GM21367 (cell line): Measurements from ENCODE around the gene DLX2.

Experiments
- ATAC-seq: cut with Tn5 transposase; IDR thresholded peaks from one replicate; pipeline ENCODE4 v1.9.1; 2021; ENCODE audit not compliant: unreplicated experiment

DLX2 gene

DNA sequence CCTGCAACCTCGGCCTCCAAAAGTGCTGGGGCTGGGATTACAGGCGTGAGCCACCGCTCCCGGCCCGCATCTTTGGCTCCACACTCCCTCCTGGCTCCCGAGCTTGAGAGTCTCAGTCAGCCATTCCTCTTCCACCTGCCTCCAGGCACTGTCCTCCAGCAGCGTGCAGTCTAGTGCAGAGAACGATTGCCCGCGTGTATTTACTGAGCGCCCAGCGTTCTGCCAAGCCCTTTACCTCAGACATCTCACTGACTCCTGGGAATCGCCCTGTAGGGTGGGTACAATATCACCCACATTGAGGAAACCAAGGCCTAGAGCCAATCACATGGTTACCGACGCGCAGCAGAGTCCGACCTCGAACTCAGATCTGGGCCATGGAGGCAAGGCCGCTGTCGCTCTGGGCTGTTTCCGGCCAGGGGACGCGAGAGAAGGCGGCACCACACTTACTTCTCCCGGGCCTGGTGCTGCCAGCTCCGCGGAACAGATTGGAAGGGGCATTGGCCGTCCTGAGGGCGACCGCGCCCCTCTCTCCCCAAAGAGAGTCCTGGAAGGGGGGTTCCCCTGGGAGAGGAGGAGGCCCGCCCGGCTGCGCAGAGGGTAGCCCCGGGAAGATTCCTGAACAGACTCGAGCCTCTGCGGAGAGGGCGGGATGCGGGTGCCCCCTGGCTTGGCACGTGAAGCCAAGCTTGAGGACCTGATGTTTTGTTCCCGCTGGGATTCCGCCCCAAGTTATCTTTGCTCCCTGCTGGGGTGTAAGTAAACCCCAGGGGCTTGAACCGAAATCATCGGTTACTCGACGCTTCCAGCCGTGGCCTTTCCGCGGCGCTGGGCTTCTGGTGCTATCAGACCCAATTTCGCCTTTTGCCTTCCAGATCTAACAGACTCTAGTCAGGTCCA, 5.2 kb upstream of the DLX2 start:
- ATAC-seq = no peak

- no peak for ATAC-seq
Measured at GRCh38 chr2:172106108-172106961, 3.6 kb upstream of the DLX2 start.

DNA sequence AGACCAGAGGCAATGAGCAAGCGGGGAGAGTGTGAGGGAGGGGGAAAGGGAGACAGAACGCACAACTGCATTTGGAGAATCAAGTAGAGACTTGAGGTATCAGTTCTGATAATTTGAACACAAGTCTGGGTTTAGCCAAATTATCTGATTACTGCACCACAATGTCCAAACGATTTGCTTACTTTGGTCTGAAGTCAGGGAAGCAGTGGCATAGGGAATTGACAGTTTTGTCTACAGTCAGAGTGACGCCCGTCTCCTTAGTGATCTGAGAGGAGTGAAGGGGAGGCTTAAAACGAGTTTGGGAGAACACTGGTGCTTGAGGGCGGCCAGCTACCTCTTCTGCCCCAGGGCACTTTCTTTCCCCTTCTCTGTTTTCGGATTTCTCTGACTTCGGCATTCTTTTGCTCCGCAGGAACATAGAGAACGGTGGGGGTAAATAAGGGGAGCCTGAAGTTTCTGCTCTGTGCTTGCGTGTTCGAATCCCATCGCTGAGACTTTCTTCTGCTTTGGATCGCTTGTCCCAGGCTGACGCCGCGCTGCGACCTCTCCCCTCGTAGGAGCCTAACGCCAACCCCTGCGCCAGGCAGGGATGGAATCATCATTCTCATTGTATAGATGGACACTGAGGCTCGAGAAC, 2.9 kb upstream of the DLX2 start:
- ATAC-seq = no peak

- no peak for ATAC-seq
Measured at GRCh38 chr2:172103471-172104272, 972 bp upstream of the DLX2 start.

- no peak for ATAC-seq
Measured at GRCh38 chr2:172101821-172102390, 794 bp downstream of the DLX2 start.

DNA sequence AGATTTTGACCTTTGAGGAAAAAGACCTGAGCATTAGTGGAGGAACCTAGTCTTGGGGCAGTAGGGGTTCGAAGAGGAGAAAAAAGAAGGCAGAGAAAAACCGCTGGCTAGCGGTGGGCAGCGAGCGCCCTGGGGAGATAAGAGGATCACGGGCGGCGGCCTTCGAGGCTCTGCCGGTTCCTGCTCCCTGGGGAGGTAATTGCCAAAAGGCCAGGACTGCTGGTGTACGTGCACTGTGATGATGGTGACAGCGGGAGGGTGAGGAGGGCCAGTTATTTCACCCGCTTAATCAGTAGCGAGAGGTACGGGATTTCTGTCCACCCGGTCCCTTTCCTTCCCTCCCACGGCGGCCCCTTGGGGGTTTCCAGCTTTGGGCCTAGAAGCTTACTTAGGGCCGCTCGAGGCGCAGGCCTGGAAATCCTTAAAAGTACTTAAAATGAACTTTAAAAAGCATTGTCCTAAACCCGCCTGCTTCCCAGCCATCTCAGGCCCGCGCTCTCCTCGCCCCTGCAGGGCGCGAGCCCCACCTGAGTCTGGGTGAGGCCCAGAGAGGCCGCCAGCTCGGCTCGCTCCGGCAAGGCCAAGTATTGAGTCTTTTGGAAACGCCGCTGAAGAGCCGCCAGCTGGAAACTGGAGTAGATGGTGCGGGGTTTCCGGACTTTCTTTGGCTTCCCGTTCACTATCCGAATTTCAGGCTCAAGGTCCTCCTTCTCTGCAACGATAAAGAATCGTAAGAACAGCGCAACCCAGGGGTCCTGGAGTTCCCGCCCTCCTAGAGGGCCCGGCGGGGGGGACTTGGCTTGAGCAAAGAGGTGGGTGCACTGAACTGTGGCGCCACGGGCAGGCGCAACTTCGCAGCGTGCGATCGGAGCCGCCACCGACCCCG, 1.5 kb downstream of the DLX2 start:
- no peak for ATAC-seq

GRCh38 chr2:172100080-172100934, 2.4 kb downstream of the DLX2 start:
- no peak for ATAC-seq

DNA sequence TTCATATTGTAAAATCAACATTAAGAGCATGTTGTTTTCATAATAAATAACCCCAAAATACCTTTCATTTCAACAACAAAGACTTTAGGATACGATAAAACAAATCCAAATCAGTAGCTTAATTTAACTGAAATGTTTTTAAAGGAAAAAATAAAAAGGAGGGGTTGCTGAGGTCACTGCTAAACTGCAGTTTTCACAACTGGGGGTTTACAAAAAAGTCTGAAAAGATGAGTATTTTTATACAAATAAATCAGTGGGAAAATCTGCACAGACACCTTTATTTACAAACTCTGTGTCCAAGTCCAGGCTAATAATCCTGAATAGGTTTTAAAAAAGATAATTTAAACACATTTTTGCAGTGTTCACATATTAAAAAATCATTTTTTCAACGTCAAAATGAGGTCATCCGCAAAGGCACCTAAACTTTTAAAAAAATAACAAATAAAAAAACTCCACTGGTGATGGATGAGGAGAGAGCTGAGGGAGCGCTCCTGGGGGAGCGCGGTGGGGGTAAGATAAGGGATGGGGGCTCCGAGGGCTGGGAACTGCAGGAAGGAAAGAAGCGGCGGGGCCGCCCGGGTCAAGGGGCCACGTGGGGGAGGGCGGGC, 3.1 kb downstream of the DLX2 start:
- ATAC-seq = no peak

DNA sequence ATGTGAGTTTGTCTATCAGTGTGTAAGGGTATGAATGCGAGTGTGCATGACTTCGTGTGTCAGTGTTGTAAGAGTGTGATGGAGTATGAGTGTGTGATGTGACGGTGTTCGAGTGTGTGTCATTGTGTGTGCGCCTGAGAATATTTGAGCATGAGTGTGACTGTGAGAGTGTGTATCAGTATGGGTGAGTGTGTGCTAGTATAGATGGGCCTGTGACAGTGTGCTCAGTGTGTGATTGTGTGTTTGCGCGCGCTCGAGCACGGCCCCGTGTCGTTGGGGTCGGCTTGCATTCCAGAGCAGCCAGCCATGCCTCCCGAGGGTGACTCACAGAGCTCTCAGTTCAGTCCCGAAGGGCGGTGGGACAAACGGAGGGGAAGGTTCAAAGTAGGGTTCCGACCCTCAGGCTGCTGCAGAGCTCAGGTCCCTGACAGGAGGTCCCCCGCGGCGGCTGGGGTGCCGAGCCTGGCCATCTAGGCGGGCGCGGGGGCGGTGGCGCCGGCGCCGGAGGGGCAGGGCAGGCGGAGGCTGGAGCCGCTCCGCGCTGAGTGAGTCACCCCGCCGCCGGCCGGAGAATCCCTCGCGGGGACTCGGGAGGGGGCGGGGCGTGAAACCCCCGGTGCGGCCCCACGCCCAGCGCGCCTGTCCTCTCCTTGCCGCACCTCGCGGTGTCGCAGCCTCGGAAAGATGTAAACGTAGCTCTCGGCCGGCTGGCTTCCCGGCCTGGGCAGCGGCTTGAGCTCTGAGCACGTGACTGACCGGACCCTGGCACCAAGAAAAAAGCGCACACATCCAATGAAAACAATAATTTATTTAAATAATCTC, 3.8 kb downstream of the DLX2 start:
- ATAC-seq = no peak

DNA sequence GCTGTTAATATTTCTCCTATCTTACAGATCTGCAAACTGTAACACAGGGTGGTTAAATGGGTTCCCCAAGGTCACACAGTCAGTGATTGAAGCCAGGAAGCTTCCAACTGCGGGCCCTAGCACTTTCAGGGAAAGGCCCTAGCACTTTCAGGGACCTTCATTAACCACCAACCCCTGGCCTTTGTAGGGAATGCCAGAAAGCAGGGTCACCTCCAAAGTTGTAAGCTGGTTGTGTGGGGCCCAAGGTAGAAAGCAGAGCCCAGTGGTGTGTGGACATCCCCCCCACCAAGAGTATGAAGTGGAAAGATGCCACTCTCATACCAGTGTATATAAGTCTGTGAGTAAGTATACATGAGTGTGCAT, 4.4 kb downstream of the DLX2 start:
- no peak for ATAC-seq

DNA sequence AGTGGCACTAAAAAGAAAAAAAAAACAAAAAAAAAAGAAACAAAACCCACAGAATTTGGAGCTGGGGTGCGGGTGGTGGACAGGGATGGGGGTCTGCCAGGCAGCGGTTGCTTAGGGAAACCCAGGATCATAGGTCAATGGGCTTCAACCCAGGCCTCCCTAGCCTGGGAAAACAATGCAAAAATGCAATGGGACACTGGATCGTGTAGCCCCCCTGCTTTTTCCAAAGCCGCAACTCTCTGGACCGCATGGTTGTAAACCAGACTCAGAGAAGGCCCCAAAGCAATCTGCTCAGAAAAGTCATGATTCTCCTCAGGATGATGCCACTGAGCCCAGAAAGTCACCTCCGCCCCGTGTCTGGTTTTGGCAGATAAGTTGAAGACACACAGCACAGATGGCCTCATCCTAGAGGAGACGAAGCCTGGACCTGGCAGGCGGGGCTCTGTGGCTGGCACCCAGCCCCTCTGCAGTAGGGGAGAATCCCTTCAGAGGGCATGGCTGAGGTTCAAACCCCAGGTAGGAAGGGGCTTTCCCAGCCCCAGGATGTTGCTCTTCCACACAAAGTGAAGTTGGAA, 5.1 kb downstream of the DLX2 start:
- no peak for ATAC-seq

DNA sequence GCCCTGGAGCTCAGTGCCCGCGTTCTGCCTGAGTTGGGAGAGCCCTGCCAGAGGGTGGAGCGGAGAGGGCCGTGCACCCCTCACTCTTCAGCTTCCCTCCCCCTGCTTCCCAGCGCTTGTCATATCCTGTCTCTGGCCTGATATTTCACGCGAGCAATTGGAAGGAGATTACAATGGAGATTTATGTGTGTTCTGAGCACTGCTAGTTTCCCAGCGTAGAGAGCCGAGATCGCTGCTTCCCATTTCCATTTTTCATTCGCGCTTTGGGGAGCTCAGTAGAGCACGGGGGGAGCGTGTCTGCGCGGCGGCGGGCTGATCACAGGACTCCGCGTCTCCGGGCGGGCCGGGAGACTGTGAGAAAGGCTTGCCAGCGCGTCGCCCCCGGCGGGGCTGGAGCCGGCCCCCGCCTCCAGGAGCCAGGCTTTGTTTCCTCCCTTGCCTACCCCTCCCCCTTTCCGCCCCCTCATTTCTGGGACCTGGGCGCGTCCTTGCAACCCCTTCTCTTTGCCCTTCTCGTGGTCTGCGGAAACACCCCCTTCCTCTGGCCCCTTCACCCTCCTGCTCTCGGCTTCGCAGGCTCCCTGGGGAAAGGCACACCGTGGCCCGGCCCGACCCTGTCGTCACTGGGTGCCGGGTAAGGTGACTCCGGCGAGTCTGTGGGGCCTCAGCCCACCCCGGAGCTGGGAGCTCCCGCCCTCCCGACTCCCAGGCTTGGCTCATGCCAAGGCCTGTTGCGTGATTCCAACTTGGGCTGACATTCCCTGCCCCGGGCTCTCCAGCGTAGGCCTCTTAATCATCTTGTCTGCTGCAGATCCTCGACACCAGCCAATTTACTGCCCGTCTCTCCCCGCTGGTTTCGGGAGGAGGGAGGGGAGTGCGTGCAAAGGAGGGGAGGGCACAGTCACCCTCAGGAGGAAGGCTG, 5.8 kb downstream of the DLX2 start:
- no peak for ATAC-seq

DNA sequence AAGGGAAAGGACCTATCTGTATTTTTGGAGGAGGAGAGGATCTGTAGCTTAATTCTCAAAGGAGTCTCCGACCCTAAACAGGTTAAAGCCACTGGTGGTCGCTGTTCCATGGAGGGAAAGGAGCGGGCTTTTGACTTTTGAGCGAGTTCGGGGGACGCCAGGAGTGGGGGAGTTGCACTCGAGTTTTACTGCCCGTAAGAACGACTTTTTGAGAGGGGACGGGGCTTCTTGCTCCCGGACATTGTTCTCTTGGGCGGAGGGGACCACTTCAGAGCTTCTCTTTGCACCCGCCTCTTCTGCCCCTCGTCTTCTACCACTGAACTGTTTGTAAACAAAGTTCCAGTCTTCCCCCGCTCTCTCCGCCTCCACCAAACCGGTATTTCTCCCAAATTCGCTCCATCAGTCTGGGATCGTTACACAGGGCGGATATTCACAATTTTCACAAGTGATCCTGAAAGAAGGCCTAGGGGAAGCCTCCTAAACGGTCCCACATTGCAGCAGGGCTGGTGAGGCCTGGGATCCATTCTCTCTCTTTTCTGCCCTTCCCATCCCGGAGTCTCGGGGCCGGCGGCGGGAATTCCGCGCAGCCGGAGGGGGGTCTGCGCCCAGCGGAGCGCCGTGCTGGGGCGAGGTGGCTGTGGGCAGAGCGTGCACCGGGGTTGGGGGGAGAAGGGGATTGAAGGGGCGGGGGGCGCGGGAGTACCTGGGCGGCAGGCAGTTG, 6.6 kb downstream of the DLX2 start:
- no peak for ATAC-seq

GRCh38 chr2:172095146-172095904, 7.4 kb downstream of the DLX2 start:
- no peak for ATAC-seq
